ENCODE data around the gene POLR1F. TPM values are rescaled to one million over a fixed set of nuclear protein-coding genes. Genes with fewer than 3 reads are reported as not detected.

Gene POLR1F
- total and polyA plus RNA-seq, 2 donors (not counting 3 experiments of a cell fraction or from before 2014, with no cell fraction given): 10.4 to 27.0 TPM

DNA sequence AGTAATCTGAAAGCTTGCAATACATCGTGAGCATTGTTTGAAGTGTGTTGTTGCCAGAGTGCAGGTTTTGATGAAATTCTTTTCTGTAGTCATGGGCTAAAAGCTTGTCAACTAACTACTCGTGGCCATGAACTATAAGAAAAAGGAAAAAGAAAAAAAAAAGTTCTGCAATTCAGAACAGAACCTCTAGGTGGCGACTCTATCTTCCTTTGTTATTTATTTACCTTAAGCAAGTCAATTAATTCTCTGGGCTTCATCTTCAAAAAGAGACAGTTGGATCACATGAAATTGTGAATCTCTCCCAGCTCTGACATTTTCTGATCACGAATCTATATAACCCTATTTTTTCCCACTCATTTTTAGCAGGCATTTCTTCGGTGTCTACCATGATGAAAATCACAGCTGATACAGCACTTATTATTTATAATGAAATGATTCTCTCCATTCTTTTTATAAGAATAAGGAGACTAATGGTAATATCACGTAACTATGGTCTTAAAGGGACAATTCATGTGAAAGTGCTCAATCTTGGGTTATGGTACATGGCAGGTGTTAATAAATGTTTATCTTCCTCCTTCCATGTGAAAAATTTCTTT, 45.8 kb upstream of the POLR1F start:
- DNase-seq (ENCODE audit: low read depth, low spot score): peak; percentile 75
- Histone ChIP-seq H3K79me2 (ENCODE audit: control insufficient read depth, insufficient read depth, low read length) (no peaks in the 10 kb centered on the region), H2AFZ (ENCODE audit: low read depth, low read length) (no peak overlapping the region), H3K27me3 (ENCODE audit: control insufficient read depth in 2 of 2, insufficient read depth in 2 of 2, low read length in 2 of 2) (no peaks in the 10 kb centered on the region), H3K36me3 (ENCODE audit: control insufficient read depth in 2 of 2, extremely low read depth in 1 of 2, insufficient read depth in 2 of 2, low read length in 2 of 2) (no peaks in the 10 kb centered on the region), H3K4me2 (ENCODE audit: insufficient read depth, low read length) (no peak overlapping the region), H3K9ac (replicated peaks; ENCODE audit: extremely low read depth, insufficient read depth, low read length) (no peak overlapping the region), H3K9me1 (replicated peaks; ENCODE audit: control insufficient read depth, extremely low read depth, insufficient read depth, low read length) (no peaks in the 10 kb centered on the region), H3K4me1 (ENCODE audit: control insufficient read depth, extremely low read depth, insufficient read depth, low read length) (no peaks in the 10 kb centered on the region), H3K27ac (ENCODE audit: insufficient read depth, low read depth, low read length) (no peak overlapping the region), H3K9me3 (replicated peaks; ENCODE audit: control insufficient read depth, insufficient read depth, low read length) (no peaks in the 10 kb centered on the region), H3K4me3 (replicated peaks in 1 of 3; ENCODE audit: insufficient read depth in 1 of 3, low read depth in 1 of 3, low read length in 3 of 3) (no peak overlapping the region), H4K20me1 (replicated peaks; ENCODE audit: control insufficient read depth, extremely low read depth, insufficient read depth, low read length) (no peaks in the 10 kb centered on the region)
- TF ChIP-seq FOS (IDR thresholded peaks at IDR 0.05; ENCODE audit: borderline replicate concordance, insufficient read depth, low read length): no peak
- peak; percentile 36 to 43 for TF ChIP-seq CTCF (IDR thresholded peaks at IDR 0.05; ENCODE audit: extremely low read depth in 1 of 2, insufficient read depth in 1 of 2, low read depth in 1 of 2, low read length in 2 of 2)
- intact Hi-C loops (cut with micrococcal nuclease): loop anchor here (1.0 to 10.0 kb wide), 5 partner anchors 200 to 844 kb away; no protein-coding TSS in a partner anchor
- CTCF ChIA-PET: interaction anchor here (0.6 to 2.1 kb wide), 38 partner anchors 10 to 898 kb away, joined by 3 to 79 read pairs (median 4); partner anchors contain the start of genes ITGB8, POLR1F and TMEM196
- peak; percentile 68 for FAIRE-seq
- BruUV-seq (replicated peaks): no TSS peak
- dilution Hi-C loops (cut with MboI; ENCODE audit: extremely low pct_ligation_motif_present, low sequenced_read_pairs): no loop called here
- POLR2A ChIA-PET: no interaction called here

DNA sequence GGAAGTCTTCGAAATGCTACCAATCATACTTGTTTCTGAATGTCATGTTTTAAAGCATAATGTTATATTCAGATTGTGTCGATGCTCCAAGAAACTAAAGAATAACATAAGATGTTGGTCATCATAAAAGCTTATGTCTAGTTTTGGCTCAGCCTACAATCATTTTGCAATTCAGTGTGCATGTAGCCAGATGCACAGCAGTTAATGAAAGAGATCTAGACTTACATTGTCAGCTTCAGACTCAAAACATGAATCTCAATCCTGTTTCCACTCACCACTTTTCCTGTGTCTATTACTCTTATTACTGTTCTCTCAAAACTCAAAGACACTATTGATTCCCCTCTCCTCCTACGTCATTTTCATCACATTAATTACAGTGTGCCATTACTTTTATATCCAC, 43.2 kb upstream of the POLR1F start:
- TF ChIP-seq FOS (IDR thresholded peaks at IDR 0.05; ENCODE audit: borderline replicate concordance, insufficient read depth, low read length): no peak
- TF ChIP-seq MYC (IDR thresholded peaks at IDR 0.05; ENCODE audit: low read depth, low read length): no peak
- no peak for TF ChIP-seq GATA2 (IDR thresholded peaks at IDR 0.05; ENCODE audit: insufficient read depth, insufficient read length, low read depth, low read length)
- no peak for TF ChIP-seq CTCF (IDR thresholded peaks at IDR 0.05; ENCODE audit: extremely low read depth in 1 of 2, insufficient read depth in 1 of 2, low read depth in 1 of 2, low read length in 2 of 2)
- no peak for TF ChIP-seq POLR2A (IDR thresholded peaks at IDR 0.05; ENCODE audit: low read depth, low read length)
- TF ChIP-seq POLR2AphosphoS5 (IDR thresholded peaks at IDR 0.05; ENCODE audit: insufficient read depth, low read depth, low read length): no peak
- TF ChIP-seq JUN (IDR thresholded peaks at IDR 0.05; ENCODE audit: borderline replicate concordance, insufficient read depth, insufficient read length, low read depth): no peak
- TF ChIP-seq, protein P1, sequence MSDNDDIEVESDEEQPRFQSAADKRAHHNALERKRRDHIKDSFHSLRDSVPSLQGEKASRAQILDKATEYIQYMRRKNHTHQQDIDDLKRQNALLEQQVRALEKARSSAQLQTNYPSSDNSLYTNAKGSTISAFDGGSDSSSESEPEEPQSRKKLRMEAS (IDR thresholded peaks at IDR 0.05; ENCODE audit: insufficient read depth, insufficient read length): no peak
- no peak for TF ChIP-seq EZH2 (IDR thresholded peaks at IDR 0.05; ENCODE audit: borderline replicate concordance, low read depth, low read length, severe bottlenecking)
- ChIA-PET CTCF (interaction anchor here (1.5 to 3.1 kb wide), 3 partner anchors 420 to 847 kb away, joined by 3 to 29 read pairs (median 5); no protein-coding TSS in a partner anchor), POLR2A (no interaction called here)
- Histone ChIP-seq H3K9me3 (replicated peaks; ENCODE audit: control insufficient read depth, insufficient read depth, low read length) (no peaks in the 10 kb centered on the region), H3K9me1 (replicated peaks; ENCODE audit: control insufficient read depth, extremely low read depth, insufficient read depth, low read length) (no peaks in the 10 kb centered on the region), H3K4me2 (ENCODE audit: insufficient read depth, low read length) (no peak overlapping the region), H3K9ac (replicated peaks; ENCODE audit: extremely low read depth, insufficient read depth, low read length) (no peak overlapping the region), H4K20me1 (replicated peaks; ENCODE audit: control insufficient read depth, extremely low read depth, insufficient read depth, low read length) (no peaks in the 10 kb centered on the region), H3K27me3 (ENCODE audit: control insufficient read depth in 2 of 2, insufficient read depth in 2 of 2, low read length in 2 of 2) (no peaks in the 10 kb centered on the region), H3K4me3 (replicated peaks in 1 of 3; ENCODE audit: insufficient read depth in 1 of 3, low read depth in 1 of 3, low read length in 3 of 3) (no peak overlapping the region), H3K79me2 (ENCODE audit: control insufficient read depth, insufficient read depth, low read length) (no peaks in the 10 kb centered on the region), H2AFZ (ENCODE audit: low read depth, low read length) (no peak overlapping the region), H3K27ac (ENCODE audit: insufficient read depth, low read depth, low read length) (no peak overlapping the region), H3K36me3 (ENCODE audit: control insufficient read depth in 2 of 2, extremely low read depth in 1 of 2, insufficient read depth in 2 of 2, low read length in 2 of 2) (no peaks in the 10 kb centered on the region), H3K4me1 (ENCODE audit: control insufficient read depth, extremely low read depth, insufficient read depth, low read length) (no peaks in the 10 kb centered on the region)
- dilution Hi-C loops (cut with MboI; ENCODE audit: extremely low pct_ligation_motif_present, low sequenced_read_pairs): no loop called here
- no TSS peak for BruUV-seq (replicated peaks)
- DNase-seq (ENCODE audit: low read depth, low spot score): no peak
- peak; percentile 35 for FAIRE-seq
- intact Hi-C loops (cut with micrococcal nuclease): loop anchor here (10.0 kb wide), 1 partner anchor 203 kb away; no protein-coding TSS in a partner anchor
